ENCODE results near the gene CACNA1D.

DNA sequence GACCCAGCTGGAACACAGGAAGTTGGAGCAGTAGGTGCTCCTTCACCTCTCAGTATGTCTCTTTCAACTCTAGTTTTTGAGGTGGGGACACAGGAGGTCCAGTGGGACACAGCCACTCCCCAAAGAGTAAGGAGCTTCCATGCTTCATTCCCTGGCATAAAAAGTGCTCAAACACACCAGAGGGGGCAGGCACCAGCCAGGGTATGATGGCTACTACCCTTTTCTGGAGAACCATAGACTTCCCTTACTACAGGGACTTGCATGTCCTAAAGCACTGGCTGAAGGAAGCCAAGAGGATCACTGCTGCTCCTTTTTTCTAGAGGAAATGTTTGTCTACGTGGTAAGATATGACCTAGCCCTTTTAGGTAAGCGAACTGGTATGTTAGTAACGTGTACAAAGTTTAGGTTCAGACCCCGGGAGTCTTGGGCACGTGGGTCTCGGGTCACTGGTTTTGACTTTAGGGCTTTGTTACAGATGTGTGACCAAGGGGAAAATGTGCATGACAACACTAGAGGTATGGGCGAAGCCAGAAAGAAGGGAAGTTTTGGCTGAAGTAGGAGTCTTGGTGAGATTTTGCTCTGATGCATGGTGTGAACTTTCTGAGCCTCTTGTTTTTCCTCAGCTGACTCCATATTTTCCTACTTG is 363.8 kb downstream of the CACNA1D start:
- TF ChIP-seq POLR2A (IDR thresholded peaks at IDR 0.05) (no peak), POLR2AphosphoS5 (IDR thresholded peaks at IDR 0.05) (no peak)
- TF ChIP-seq, protein P1, sequence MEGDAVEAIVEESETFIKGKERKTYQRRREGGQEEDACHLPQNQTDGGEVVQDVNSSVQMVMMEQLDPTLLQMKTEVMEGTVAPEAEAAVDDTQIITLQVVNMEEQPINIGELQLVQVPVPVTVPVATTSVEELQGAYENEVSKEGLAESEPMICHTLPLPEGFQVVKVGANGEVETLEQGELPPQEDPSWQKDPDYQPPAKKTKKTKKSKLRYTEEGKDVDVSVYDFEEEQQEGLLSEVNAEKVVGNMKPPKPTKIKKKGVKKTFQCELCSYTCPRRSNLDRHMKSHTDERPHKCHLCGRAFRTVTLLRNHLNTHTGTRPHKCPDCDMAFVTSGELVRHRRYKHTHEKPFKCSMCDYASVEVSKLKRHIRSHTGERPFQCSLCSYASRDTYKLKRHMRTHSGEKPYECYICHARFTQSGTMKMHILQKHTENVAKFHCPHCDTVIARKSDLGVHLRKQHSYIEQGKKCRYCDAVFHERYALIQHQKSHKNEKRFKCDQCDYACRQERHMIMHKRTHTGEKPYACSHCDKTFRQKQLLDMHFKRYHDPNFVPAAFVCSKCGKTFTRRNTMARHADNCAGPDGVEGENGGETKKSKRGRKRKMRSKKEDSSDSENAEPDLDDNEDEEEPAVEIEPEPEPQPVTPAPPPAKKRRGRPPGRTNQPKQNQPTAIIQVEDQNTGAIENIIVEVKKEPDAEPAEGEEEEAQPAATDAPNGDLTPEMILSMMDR (IDR thresholded peaks at IDR 0.05): no peak
